Measurements from ENCODE around the gene MORN1. TPM values are rescaled to one million over a fixed set of nuclear protein-coding genes. Genes with fewer than 3 reads are reported as not detected.

MORN1 gene
- total RNA-seq, 2 experiments from 2014 or later = 10.5 to 11.6 TPM

GRCh38 chr1:2272686-2273400, 118.5 kb downstream of the MORN1 start:
- H3K4me1 Mint-ChIP-seq = peaks cover 12% of the 10 kb centered on the region
- H3K4me3 Mint-ChIP-seq = no peak overlapping the region
- ATAC-seq (ENCODE audit: low read depth) (no peak), DNase-seq (no peak)
- H3K36me3 Mint-ChIP-seq = peaks cover 15% of the 10 kb centered on the region
- POLR2A ChIA-PET = no interaction called here
- H3K9me3 Mint-ChIP-seq = no peaks in the 10 kb centered on the region
- H3K27ac Mint-ChIP-seq = no peak overlapping the region
- no peaks in the 10 kb centered on the region for H3K27me3 Mint-ChIP-seq

- H3K9me3 Mint-ChIP-seq = no peaks in the 10 kb centered on the region
- H3K4me1 Mint-ChIP-seq = peaks cover 13% of the 10 kb centered on the region
- DNase-seq = no peak
- no peak overlapping the region for H3K4me3 Mint-ChIP-seq
- no peak for ATAC-seq (ENCODE audit: low read depth)
- H3K36me3 Mint-ChIP-seq = peaks cover 9% of the 10 kb centered on the region
- no peak overlapping the region for H3K27ac Mint-ChIP-seq
- POLR2A ChIA-PET = no interaction called here
- no peaks in the 10 kb centered on the region for H3K27me3 Mint-ChIP-seq
These were observed 119.3 kb downstream of the MORN1 start for GRCh38 chr1:2271841-2272655.

Other genes with a start within 250 kb of the MORN1 start
- 10 to 100 TPM; 59.0 to 61.0 TPM for gene FAAP20, start 196.8 kb downstream of the MORN1 start, total RNA-seq
- 10 to 100 TPM; 59.3 to 71.6 TPM for gene SKI, start 163.2 kb downstream of the MORN1 start, total RNA-seq
- gene RER1, start 287 bp upstream of the MORN1 start, total RNA-seq = 100 to 1,000 TPM; 140 to 147 TPM
- gene PEX10, start 21.0 kb upstream of the MORN1 start, total RNA-seq = 1 to 10 TPM; 9.6 to 9.9 TPM
- 10 to 100 TPM; 28.2 to 30.3 TPM for gene PLCH2, start 84.7 kb upstream of the MORN1 start, total RNA-seq
- gene PANK4, start 135.0 kb upstream of the MORN1 start, total RNA-seq = 10 to 100 TPM; 86.5 to 88.9 TPM
- not detected for gene HES5, start 138.7 kb upstream of the MORN1 start, total RNA-seq
- 100 to 1,000 TPM; 131 to 134 TPM for gene TNFRSF14, start 164.8 kb upstream of the MORN1 start, total RNA-seq
- 10 to 100 TPM; 37.3 to 37.6 TPM for gene PRXL2B, start 195.2 kb upstream of the MORN1 start, total RNA-seq
- 1 to 10 TPM; 3.0 to 4.1 TPM for gene MMEL1, start 241.5 kb upstream of the MORN1 start, total RNA-seq

Measured in activated naive CD8-positive, alpha-beta T cell treated with anti-CD3 and anti-CD28 coated beads, Interleukin-2, amount 10 ng/mL, durations not matched to agents 7 days and 5 days (primary cell).